CD4-positive, alpha-beta T cell treated with Interleukin-4 for 4 hours (primary cell): ENCODE data around the gene LRRC75B.
"Not testable (repeated sequence)": the region's sequence is repeated elsewhere in the genome, so short reads cannot be mapped to it uniquely, and the experiment has no call there.

Source experiments
- DNase-seq: peaks from one replicate; pipeline ENCODE4 v3.0.0-alpha.2; 2020

The LRRC75B gene

GRCh38 chr22:24592851-24593558 is at the start of gene LRRC75B:
LRRC75B (minus strand) TSS chr22:24593073; CDS start chr22:24593039, 34 bp downstream.
- DNase-seq = no peak

GRCh38 chr22:24642307-24642706 is 49.4 kb upstream of the LRRC75B start:
- not testable (repeated sequence) for DNase-seq

- not testable (repeated sequence) for DNase-seq
These were observed 43.6 kb upstream of the LRRC75B start for GRCh38 chr22:24636513-24636912.

GRCh38 chr22:24634776-24635389 is 42.0 kb upstream of the LRRC75B start:
- DNase-seq = peak; percentile 4

- not testable (repeated sequence) for DNase-seq
These were observed 40.6 kb upstream of the LRRC75B start for GRCh38 chr22:24633231-24634023.

GRCh38 chr22:24632642-24633041 is 39.8 kb upstream of the LRRC75B start:
- not testable (repeated sequence) for DNase-seq

GRCh38 chr22:24631430-24632122 is 38.7 kb upstream of the LRRC75B start:
- not testable (repeated sequence) for DNase-seq

GRCh38 chr22:24630812-24631427 is 38.0 kb upstream of the LRRC75B start:
- DNase-seq = not testable (repeated sequence)

GRCh38 chr22:24629069-24629468 is 36.2 kb upstream of the LRRC75B start:
- DNase-seq = not testable (repeated sequence)

GRCh38 chr22:24627911-24628310 is 35.0 kb upstream of the LRRC75B start:
- DNase-seq = not testable (repeated sequence)

- not testable (repeated sequence) for DNase-seq
These were observed 29.7 kb upstream of the LRRC75B start for GRCh38 chr22:24622596-24622995.

- DNase-seq = not testable (repeated sequence)
These were observed 28.4 kb upstream of the LRRC75B start for GRCh38 chr22:24621244-24621643.

- not testable (repeated sequence) for DNase-seq
These were observed 21.9 kb upstream of the LRRC75B start for GRCh38 chr22:24614794-24615193.

- not testable (repeated sequence) for DNase-seq
These were observed 17.0 kb upstream of the LRRC75B start for GRCh38 chr22:24609888-24610287.

GRCh38 chr22:24608327-24608726 is 15.5 kb upstream of the LRRC75B start:
- not testable (repeated sequence) for DNase-seq

GRCh38 chr22:24607429-24607983 is 14.6 kb upstream of the LRRC75B start:
- DNase-seq = peak; percentile 71

- DNase-seq = not testable (repeated sequence)
These were observed 13.5 kb upstream of the LRRC75B start for GRCh38 chr22:24606340-24606739.

GRCh38 chr22:24603770-24604629 is 11.1 kb upstream of the LRRC75B start:
- DNase-seq = not testable (repeated sequence)

GRCh38 chr22:24602847-24603769 is 10.2 kb upstream of the LRRC75B start, which contains the start of gene GGT1:
GGT1 (plus strand) TSS chr22:24603193; CDS start chr22:24611082, 7,889 bp downstream.
- DNase-seq = not testable (repeated sequence)
